HepG2 (cell line): ENCODE data around the gene VWA2.

Source experiments
- DNMT1 ChIP-seq: sonication (generic); formaldehyde crosslinking; IDR thresholded peaks from 2 replicates; pipeline ENCODE4 v1.5.1; 2020; ENCODE audit warnings: mild to moderate bottlenecking, missing genetic modification reagents
- DNMT3B ChIP-seq: conservative IDR thresholded peaks from 2 replicates; pipeline ENCODE4 v1.6.1; 2016; ENCODE audit warnings: missing biosample characterization, control low read depth
- GTF2F1 ChIP-seq: fragments of 150-350 bp; IDR thresholded peaks from 2 replicates; pipeline ENCODE4 v1.6.1; 2014; ENCODE audit warnings: low read length
- MXI1 ChIP-seq: IDR thresholded peaks from 3 replicates; pipeline ENCODE4 v1.6.1; 2012; ENCODE audit warnings: low read depth, low read length, inconsistent platforms, borderline replicate concordance
- MZF1 ChIP-seq: sonication (generic); formaldehyde crosslinking; IDR thresholded peaks from 2 replicates; pipeline ENCODE4 v1.8.1; 2023; ENCODE audit warnings: mild to moderate bottlenecking, missing genetic modification reagents, borderline replicate concordance
- POLR2A ChIP-seq, 2 experiments: IDR thresholded peaks; 2 replicates each; pipeline ENCODE4 v1.6.1; 2011; ENCODE audit warnings: low read depth in 2 of 2, low read length in 2 of 2, mild to moderate bottlenecking in 1 of 2, moderate library complexity in 1 of 2; ENCODE audit not compliant: insufficient read depth in 1 of 2
- TCF7L2 ChIP-seq: IDR thresholded peaks from 2 replicates; pipeline ENCODE4 v1.6.1; 2011; ENCODE audit warnings: mild to moderate bottlenecking, low read depth, low read length, moderate library complexity
- ZNF614 ChIP-seq: IDR thresholded peaks from 2 replicates; pipeline ENCODE4 v1.6.1; 2018; ENCODE audit warnings: missing biosample characterization, missing genetic modification reagents, inconsistent platforms, borderline replicate concordance

DNA sequence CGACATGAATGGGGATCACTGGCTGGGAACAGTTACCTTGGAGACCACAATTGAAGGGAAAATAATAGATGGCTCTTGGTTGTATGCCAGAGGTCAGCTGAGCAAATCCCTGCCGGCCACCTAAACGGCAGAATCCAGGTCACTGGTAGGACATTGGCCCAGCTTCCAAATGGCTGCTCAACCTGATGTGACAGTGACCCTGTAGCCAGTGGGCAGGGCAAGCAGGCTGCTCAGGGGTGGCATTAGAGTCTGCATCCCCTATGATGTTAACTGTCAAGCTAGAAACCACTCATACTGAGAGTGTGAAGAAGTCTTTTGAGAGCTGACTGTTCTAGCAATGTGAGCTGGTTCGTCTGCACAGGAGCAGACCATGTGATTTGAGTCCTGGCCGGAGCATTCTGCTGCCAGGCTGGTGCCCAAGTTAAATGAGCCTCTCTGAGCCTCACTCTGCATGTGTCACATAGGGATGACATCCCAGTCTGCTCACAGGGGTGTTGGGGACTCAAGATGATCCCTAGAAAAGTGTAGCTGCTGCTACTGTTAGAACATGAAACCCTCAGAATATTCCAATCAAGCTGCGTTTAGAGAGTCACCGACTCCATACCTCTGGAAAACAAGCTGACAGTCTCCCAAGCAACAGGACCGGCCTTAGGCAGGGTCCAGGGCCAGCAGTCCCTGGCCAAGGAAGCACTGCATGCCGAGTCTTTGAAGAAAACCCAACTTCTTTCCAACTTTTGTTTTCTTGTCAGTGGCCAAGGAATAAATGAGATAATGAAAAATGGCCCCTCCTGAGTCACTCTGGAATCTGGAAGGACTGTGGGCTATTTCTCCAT is 69.7 kb downstream of the VWA2 start:
- no peak for TF ChIP-seq DNMT3B (CRISPR knock-in tag)
- no peak for TF ChIP-seq TCF7L2
- TF ChIP-seq POLR2A (IDR thresholded peaks at IDR 0.05; ENCODE audit: insufficient read depth in 1 of 2, low read depth in 2 of 2, low read length in 2 of 2): no peak
- TF ChIP-seq MXI1: no peak
- no peak for TF ChIP-seq MZF1 (CRISPR knock-in tag)
- no peak for TF ChIP-seq GTF2F1
- no peak for TF ChIP-seq ZNF614 (CRISPR knock-in tag)
- TF ChIP-seq DNMT1 (CRISPR knock-in tag): no peak
